LNCaP clone FGC (cell line): Measurements from ENCODE around the gene MAD1L1.

Source experiments
- DNase-seq: peaks from one replicate; pipeline ENCODE4 v3.0.0-alpha.2; 2011; ENCODE audit warnings: low read depth
- H3K4me3 ChIP-seq: 2 replicates; pipeline ENCODE4 v1.5.1; 2011; ENCODE audit warnings: mild to moderate bottlenecking, low read depth, low read length, control low read depth
- CTCF ChIP-seq: IDR thresholded peaks from 2 replicates; pipeline ENCODE4 v1.5.1; 2012; ENCODE audit warnings: mild to moderate bottlenecking; ENCODE audit not compliant: control insufficient read depth, insufficient read depth; ENCODE audit errors: extremely low read depth

MAD1L1 gene

GRCh38 chr7:1918881-1919525, 313.7 kb downstream of the MAD1L1 start:
- DNase-seq: no peak
- no peak for TF ChIP-seq CTCF
- H3K4me3 ChIP-seq: no peak overlapping the region

GRCh38 chr7:1918063-1918645, 314.6 kb downstream of the MAD1L1 start:
- H3K4me3 ChIP-seq: no peak overlapping the region
- no peak for DNase-seq
- no peak for TF ChIP-seq CTCF

GRCh38 chr7:1917221-1918062, 315.3 kb downstream of the MAD1L1 start:
- H3K4me3 ChIP-seq: no peak overlapping the region
- no peak for DNase-seq
- no peak for TF ChIP-seq CTCF

- H3K4me3 ChIP-seq: no peak overlapping the region
- no peak for TF ChIP-seq CTCF
- DNase-seq: no peak
Observed at GRCh38 chr7:1916601-1916970, 316.2 kb downstream of the MAD1L1 start.

GRCh38 chr7:1915956-1916600, 316.7 kb downstream of the MAD1L1 start:
- TF ChIP-seq CTCF: no peak
- no peak for DNase-seq
- no peak overlapping the region for H3K4me3 ChIP-seq

- H3K4me3 ChIP-seq: no peak overlapping the region
- no peak for TF ChIP-seq CTCF
- no peak for DNase-seq
Observed at GRCh38 chr7:1915326-1915725, 317.4 kb downstream of the MAD1L1 start.
